Keratinocyte (primary cell): Measurements from ENCODE around the gene TUBB4A. TPM values are rescaled to one million over a fixed set of nuclear protein-coding genes. Genes with fewer than 3 reads are reported as not detected.

Source experiments
- DNase-seq: peaks from one replicate; pipeline ENCODE4 v3.0.0-alpha.2; 2011; ENCODE audit warnings: low read depth, missing footprints, low spot score
- FAIRE-seq: peaks from 2 replicates; lab custom pipeline; 2011; peaks lifted over from hg19 to GRCh38; lab: Jason Lieb, UNC
- H2AFZ ChIP-seq: 2 replicates; pipeline ENCODE4 v1.6.0; 2012; ENCODE audit warnings: low read length, control low read depth, inconsistent platforms; ENCODE audit not compliant: control insufficient read depth
- H3K27ac ChIP-seq: 2 replicates; pipeline ENCODE4 v1.5.1; 2011; ENCODE audit warnings: low read length; ENCODE audit not compliant: control insufficient read depth, insufficient read depth
- H3K27me3 ChIP-seq: 3 replicates; pipeline ENCODE4 v1.6.0; 2011; ENCODE audit warnings: low read length; ENCODE audit not compliant: control insufficient read depth, insufficient read depth; ENCODE audit errors: extremely low read depth
- H3K36me3 ChIP-seq, 2 experiments: 2 replicates in 1 of 2; 3 replicates in 1 of 2; pipeline ENCODE4 v1.5.1; 2011; ENCODE audit warnings: low read length in 2 of 2, mild to moderate bottlenecking in 1 of 2; ENCODE audit not compliant: control insufficient read depth in 2 of 2, insufficient read depth in 2 of 2; ENCODE audit errors: extremely low read depth in 1 of 2
- H3K4me1 ChIP-seq: 3 replicates; pipeline ENCODE4 v1.5.1; 2011; ENCODE audit warnings: low read length; ENCODE audit not compliant: control insufficient read depth, insufficient read depth; ENCODE audit errors: extremely low read depth
- H3K4me2 ChIP-seq: 3 replicates; pipeline ENCODE4 v1.6.0; 2011; ENCODE audit warnings: low read depth, low read length; ENCODE audit not compliant: control insufficient read depth, insufficient read depth; ENCODE audit errors: extremely low read depth
- H3K4me3 ChIP-seq, 3 experiments: fragments of 200-600 bp in 1 of 3; sonication (generic) in 1 of 3; 2 replicates in 2 of 3; 3 replicates in 1 of 3; pipeline ENCODE4 v1.5.1; 2011 to 2016; ENCODE audit warnings: low read length in 3 of 3, mild to moderate bottlenecking in 3 of 3, control low read depth in 2 of 3, inconsistent platforms in 1 of 3, low read depth in 1 of 3, mixed read lengths in 1 of 3, mixed run types in 1 of 3, moderate library complexity in 1 of 3; ENCODE audit not compliant: control insufficient read depth in 2 of 3, insufficient read depth in 2 of 3; ENCODE audit errors: extremely low read depth in 1 of 3
- H3K79me2 ChIP-seq: 2 replicates; pipeline ENCODE4 v1.6.0; 2012; ENCODE audit warnings: low read length; ENCODE audit not compliant: control insufficient read depth, insufficient read depth
- H3K9ac ChIP-seq: 3 replicates; pipeline ENCODE4 v1.6.0; 2011; ENCODE audit warnings: low read length; ENCODE audit not compliant: control insufficient read depth, insufficient read depth; ENCODE audit errors: extremely low read depth
- H3K9me1 ChIP-seq: 3 replicates; pipeline ENCODE4 v1.6.0; 2011; ENCODE audit warnings: low read length; ENCODE audit not compliant: control insufficient read depth, insufficient read depth; ENCODE audit errors: extremely low read depth
- H3K9me3 ChIP-seq: 2 replicates; pipeline ENCODE4 v1.5.1; 2012; ENCODE audit warnings: low read depth, low read length; ENCODE audit not compliant: control insufficient read depth
- H4K20me1 ChIP-seq: 3 replicates; pipeline ENCODE4 v1.6.0; 2011; ENCODE audit warnings: low read length; ENCODE audit not compliant: control insufficient read depth, insufficient read depth; ENCODE audit errors: extremely low read depth
- CTCF ChIP-seq, 3 experiments: IDR thresholded peaks in 1 of 3; conservative IDR thresholded peaks in 1 of 3; optimal IDR thresholded peaks in 1 of 3; 2 replicates in 2 of 3; 3 replicates in 1 of 3; pipeline versions ENCODE3 to v1.5.1; 2011; ENCODE audit warnings: low read length in 3 of 3, mild to moderate bottlenecking in 3 of 3, moderate library complexity in 2 of 3, control low read depth in 1 of 3, inconsistent platforms in 1 of 3; ENCODE audit not compliant: insufficient read depth in 2 of 3; ENCODE audit errors: extremely low read depth in 1 of 3
- EZH2 ChIP-seq: IDR thresholded peaks from one replicate; pipeline ENCODE4 v1.6.1; 2012; ENCODE audit warnings: inconsistent platforms, mild to moderate bottlenecking, low read length, moderate library complexity
- dilution Hi-C: fragments of 300-500 bp; cut with MboI; formaldehyde crosslinking; loops from one replicate; pipeline ENCODE4 v1.7.0; 2020; ENCODE audit warnings: low sequenced_read_pairs; ENCODE audit not compliant: extremely low pct_ligation_motif_present
- polyA plus RNA-seq, 5 experiments: library from polyadenylated mRNA; depleted of rRNA in 3 of 5; stranded (reverse) in 3 of 5; stranded (forward) in 1 of 5; unstranded in 1 of 5; fragments of >200 nt; gene quantifications; 1 replicate in 1 of 5; 2 replicates in 3 of 5; 3 replicates in 1 of 5; pipeline versions ENCODE4 v1.2.1 to v1.2.3, GENCODE V29; 2011 to 2012; ENCODE audit warnings: missing spikeins in 2 of 5, low read depth in 1 of 5, low replicate concordance in 1 of 5

The TUBB4A gene
- polyA plus RNA-seq, 1 donor (not counting 4 experiments of a cell fraction or from before 2014, with no cell fraction given) = not detected

DNA sequence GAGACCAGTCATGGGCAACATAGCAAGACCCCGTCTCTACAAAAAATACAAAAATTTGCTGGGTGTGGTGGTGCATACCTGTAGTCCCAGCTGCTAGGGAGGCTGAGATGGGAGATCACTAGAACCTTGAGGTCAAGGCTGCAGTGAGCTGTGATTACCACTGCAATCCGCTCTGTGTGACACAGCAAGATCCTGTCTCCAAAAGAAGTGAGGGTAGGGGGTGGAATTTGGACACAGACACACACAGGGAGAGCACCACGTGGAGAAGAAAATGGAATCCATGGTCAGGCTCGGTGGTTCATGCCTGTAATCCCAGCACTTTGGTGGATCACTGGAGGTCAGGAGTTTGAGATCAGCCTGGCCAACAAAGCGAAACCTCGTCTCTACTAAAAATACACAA is 37.4 kb upstream of the TUBB4A start:
- dilution Hi-C loops = no loop called here
- Histone ChIP-seq H3K4me3 (no peak overlapping the region), H2AFZ (no peak overlapping the region), H3K79me2 (peaks cover 8% of the 10 kb centered on the region), H3K27me3 (no peaks in the 10 kb centered on the region), H3K27ac (no peak overlapping the region), H3K9me3 (no peaks in the 10 kb centered on the region), H4K20me1 (no peaks in the 10 kb centered on the region), H3K9me1 (no peaks in the 10 kb centered on the region), H3K9ac (no peak overlapping the region), H3K4me2 (no peak overlapping the region), H3K36me3 (peaks cover 11 to 14% of the 10 kb centered on the region in 2 experiments), H3K4me1 (peaks cover 19% of the 10 kb centered on the region)
- FAIRE-seq (no peak), DNase-seq (no peak)
- TF ChIP-seq CTCF (optimal IDR thresholded peaks at IDR 0.05 in 1 of 3, IDR thresholded peaks at IDR 0.05 in 1 of 3, conservative IDR thresholded peaks at IDR 0.05 in 1 of 3; ENCODE audit: extremely low read depth in 1 of 3, insufficient read depth in 2 of 3, low read length in 3 of 3) (no peak), EZH2 (no peak)

DNA sequence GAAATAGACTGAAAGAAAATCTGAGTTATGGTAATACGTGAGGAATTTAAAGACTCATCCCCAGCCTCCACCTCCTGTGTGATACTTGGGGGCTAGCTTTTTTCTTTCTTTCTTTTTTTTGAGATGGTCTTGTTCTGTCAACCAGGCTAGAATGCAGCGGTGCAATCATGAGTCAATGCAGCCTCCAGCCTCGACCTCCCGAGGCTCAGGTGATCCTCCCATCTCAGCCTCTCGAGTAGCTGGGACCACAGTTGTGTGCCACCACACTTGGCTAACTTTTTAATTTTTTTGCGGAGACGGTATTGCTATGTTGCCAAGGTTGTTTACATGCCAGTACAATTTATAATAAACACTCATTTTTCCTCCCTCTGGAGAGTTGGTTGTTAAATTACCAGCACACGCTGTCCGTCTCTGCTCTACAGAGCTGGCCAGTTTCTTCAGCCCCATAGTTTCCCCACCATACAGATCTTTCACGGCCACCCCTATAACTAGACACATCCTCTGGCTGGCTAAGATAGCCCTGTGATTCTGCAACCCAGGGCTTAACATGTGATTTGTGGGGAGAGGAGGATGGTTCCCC is 33.5 kb upstream of the TUBB4A start:
- Histone ChIP-seq H3K9me1 (no peaks in the 10 kb centered on the region), H4K20me1 (no peaks in the 10 kb centered on the region), H3K4me2 (no peak overlapping the region), H3K4me3 (no peak overlapping the region), H3K4me1 (peaks cover 32% of the 10 kb centered on the region), H3K79me2 (peaks cover 35% of the 10 kb centered on the region), H3K27me3 (no peaks in the 10 kb centered on the region), H3K36me3 (peaks cover 11 to 16% of the 10 kb centered on the region in 2 experiments), H3K9ac (no peak overlapping the region), H3K27ac (no peak overlapping the region), H3K9me3 (no peaks in the 10 kb centered on the region), H2AFZ (no peak overlapping the region)
- dilution Hi-C loops = no loop called here
- DNase-seq (no peak), FAIRE-seq (no peak)
- no peak for TF ChIP-seq CTCF (optimal IDR thresholded peaks at IDR 0.05 in 1 of 3, IDR thresholded peaks at IDR 0.05 in 1 of 3, conservative IDR thresholded peaks at IDR 0.05 in 1 of 3; ENCODE audit: extremely low read depth in 1 of 3, insufficient read depth in 2 of 3, low read length in 3 of 3)
- no peak for TF ChIP-seq EZH2
